ENCODE data around the gene PCDHGA7.

- no peak for TF ChIP-seq POLR2A (IDR thresholded peaks at IDR 0.05)
- no peak for TF ChIP-seq CTCF (IDR thresholded peaks at IDR 0.05)
Observed at GRCh38 chr5:141388661-141389060, 6.1 kb downstream of the PCDHGA7 start.

Measured in Peyer's patch (tissue), 4 donors.